HG03521 (cell line): ENCODE results near the gene TAOK3.
"Not testable (repeated sequence)": the region's sequence is repeated elsewhere in the genome, so short reads cannot be mapped to it uniquely, and the experiment has no call there.

Experiments
- ATAC-seq: cut with Tn5 transposase; IDR thresholded peaks from one replicate; pipeline ENCODE4 v1.9.1; 2021; ENCODE audit warnings: mild to moderate bottlenecking, moderate library complexity; ENCODE audit not compliant: unreplicated experiment

TAOK3 gene

GRCh38 chr12:118344829-118345228, 27.9 kb downstream of the TAOK3 start:
- ATAC-seq = no peak

DNA sequence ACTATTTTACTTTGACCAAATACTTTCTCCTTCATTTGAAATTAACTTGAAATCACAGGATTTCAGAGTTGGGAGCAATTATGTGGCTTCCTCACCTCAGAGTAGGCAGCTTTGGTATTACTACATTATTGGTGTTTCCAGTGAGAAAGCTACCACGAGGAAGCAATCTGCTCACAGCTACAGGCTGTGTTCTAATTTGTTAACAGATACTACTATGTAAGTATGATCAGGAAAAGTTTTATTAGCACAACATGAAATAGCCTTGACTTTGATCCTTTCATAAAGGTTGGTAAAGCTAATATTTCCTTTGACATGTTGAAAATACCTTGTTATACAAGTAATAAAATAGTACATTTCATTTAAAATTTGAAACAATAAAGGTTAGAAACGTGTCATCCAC, 30.6 kb downstream of the TAOK3 start:
- no peak for ATAC-seq

GRCh38 chr12:118337194-118337838, 35.4 kb downstream of the TAOK3 start:
- no peak for ATAC-seq

DNA sequence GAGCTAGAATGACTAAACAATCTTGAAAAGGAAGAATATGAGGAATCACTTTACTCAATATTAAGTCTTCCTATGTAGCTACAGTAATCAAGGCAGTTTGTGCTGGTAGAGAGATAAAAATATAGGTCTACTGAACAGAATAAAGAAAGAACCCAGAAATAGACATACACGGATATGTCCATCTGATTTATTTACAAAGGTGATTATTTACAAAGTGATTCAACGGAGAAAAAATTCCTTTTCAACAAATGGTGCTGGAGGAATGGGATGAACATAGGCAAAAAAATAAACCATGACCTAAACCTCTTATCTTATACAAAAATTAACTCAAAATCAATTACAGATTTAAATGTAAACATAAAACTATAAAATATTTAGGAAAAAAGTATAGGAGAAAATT, 36.6 kb downstream of the TAOK3 start:
- ATAC-seq = no peak

DNA sequence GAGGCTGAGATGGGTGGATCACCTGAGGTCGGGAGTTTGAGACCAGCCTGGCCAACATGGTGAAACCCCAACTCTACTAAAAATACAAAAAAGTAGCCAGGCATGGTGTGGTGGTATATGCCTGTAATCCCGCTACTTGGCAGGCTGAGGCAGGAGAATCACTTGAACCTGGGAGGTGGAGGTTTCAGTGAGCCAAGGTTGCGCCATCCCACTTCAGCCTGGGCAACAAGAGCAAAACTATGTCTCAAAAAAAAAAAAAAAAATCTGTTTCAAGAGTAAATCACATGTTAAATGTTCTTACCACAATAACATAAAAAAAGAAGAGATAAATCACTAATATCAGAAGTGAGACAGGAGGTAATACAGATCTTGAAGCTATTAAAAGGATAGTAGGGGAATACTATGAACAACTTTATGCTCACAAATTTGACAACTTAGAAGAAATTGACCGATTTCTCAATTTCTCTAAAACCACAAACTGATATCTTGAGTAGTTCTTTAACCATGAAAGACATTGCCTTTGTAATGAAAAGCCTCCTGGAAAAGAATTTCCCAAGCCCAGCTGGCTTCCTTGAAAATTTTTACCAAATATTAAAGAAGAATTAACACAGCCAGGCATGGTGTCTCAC, 37.7 kb downstream of the TAOK3 start:
- no peak for ATAC-seq

- ATAC-seq = no peak
These were observed 38.5 kb downstream of the TAOK3 start for GRCh38 chr12:118334241-118334640.

GRCh38 chr12:118332511-118332910, 40.2 kb downstream of the TAOK3 start:
- ATAC-seq = no peak

DNA sequence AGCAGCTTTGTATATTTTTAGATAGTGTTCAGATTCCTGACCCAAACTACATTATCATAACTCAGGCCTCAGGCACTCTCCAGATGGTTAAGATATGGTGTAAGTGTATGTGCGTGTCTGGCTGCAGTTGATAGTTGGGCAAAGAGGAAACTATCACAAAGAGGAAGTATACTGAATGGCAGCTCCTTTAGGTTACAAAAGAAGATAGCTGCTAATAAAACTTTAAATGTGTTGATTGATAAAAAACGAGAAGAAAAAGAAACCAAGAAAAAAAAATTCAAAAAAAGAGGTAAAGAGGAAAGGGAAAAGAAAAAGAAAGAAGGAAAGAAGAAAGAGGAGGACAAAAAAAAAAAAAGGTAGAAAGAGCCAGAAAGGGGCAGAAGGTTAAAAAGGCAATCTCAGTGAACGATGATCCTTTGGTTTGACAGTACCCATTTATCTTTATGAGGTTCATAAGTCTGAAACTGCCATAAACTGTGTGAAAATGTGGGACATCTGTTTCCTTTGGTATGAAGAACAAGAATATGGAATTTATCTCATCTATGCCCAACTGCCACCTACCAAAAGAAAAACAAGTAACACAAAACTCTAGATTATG, 42.2 kb downstream of the TAOK3 start:
- peak; percentile 82 for ATAC-seq

DNA sequence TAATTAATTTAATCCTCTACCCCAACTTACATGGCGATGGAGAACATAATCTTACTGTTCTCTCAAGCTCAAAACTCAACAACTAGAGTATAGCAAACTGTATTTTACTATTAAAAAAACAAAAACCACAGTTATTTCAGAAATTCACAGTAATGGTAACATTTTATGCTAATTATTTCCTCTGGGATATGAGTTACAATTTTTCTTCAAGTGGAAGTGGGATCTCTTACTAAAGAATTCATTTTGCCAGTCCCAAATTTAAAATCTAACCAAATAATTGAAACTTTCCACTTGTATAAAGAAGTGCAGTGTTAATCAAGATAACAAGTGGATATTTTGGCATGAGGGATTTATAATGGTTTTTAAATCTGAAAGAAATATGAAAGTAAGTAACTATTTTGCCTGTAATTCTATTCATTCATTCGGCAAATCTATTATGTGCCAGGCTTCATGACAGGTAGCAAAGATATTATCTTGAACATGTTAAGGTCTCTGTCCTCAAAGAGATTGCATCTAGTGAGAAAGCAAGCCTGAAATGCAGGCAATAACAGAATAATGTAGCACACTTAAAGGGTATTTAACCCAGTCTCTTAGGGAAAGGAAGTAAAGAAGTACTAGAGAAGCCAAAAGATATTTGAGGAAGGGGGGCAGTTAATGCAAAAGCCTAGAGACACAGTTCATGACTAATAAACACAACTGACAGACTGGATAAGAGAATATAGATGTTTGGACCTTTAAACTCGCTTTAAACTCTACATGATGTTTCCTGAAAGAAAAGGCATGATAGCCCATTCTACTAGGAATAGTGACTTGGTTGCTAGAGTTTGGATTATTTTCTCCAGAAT, 44.0 kb downstream of the TAOK3 start:
- ATAC-seq = no peak

DNA sequence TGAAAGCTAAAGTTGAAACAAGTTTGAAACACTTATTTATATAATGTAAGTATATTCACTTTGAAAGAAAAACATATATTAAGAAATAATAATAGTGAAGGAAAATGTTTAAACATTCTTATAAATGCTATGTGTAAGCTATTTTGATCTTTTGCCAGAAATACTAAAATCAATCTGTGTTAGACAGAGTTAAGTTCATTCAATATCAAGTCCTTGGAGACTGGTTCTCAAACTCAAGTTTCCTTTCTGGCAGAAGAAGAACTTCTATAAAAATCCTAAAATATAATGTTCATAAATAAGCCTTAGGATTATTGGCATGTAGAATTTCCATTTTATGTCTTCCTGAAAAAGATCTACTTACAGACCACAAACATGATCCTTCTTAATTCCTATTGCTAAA, 45.3 kb downstream of the TAOK3 start:
- no peak for ATAC-seq

GRCh38 chr12:118326991-118327390, 45.7 kb downstream of the TAOK3 start:
- no peak for ATAC-seq

- no peak for ATAC-seq
These were observed 47.6 kb downstream of the TAOK3 start for GRCh38 chr12:118325081-118325480.

- no peak for ATAC-seq
These were observed 53.1 kb downstream of the TAOK3 start for GRCh38 chr12:118319627-118320026.

GRCh38 chr12:118318744-118319143, 54.0 kb downstream of the TAOK3 start:
- no peak for ATAC-seq

GRCh38 chr12:118317729-118318128, 55.0 kb downstream of the TAOK3 start:
- no peak for ATAC-seq

DNA sequence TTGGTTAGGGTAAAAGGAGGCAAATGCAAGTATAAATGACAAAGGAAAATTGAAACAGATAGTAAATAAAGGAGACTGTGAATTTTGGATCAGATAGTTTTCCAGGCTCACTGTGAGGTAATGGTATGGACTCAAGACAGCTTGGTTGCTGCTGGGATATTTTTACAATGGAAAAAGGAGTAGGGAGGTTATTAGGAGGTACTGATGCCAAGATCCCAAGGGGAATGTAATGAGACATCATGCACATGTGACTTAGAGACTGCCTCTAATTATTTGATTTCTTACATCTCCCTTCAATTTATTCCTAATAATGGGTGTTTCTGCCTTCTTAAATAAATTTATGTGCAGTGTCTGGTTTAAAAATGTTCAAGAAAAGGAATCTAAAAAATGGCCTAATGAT, 56.9 kb downstream of the TAOK3 start:
- no peak for ATAC-seq

- peak; percentile 61 for ATAC-seq
These were observed 60.1 kb downstream of the TAOK3 start for GRCh38 chr12:118312578-118312977.

GRCh38 chr12:118311666-118312065, 61.0 kb downstream of the TAOK3 start:
- ATAC-seq = no peak

DNA sequence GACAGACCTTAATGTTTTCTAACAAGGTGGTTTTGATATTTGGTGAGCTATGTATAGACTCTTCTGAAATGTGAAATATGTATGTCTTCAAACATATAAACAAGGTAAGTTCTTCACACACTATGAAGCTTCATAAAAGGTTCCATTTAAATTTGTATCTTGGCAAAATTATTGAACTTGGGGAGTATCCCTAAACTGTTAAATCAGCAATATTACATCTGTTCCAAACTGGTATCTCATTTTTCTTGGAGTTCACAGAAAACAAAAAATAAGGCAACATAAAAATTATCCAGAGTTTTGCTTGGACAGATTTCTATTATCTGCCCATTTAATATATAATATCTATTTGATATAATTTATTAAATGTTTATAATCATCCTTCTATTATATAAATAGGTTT, 62.4 kb downstream of the TAOK3 start:
- no peak for ATAC-seq

DNA sequence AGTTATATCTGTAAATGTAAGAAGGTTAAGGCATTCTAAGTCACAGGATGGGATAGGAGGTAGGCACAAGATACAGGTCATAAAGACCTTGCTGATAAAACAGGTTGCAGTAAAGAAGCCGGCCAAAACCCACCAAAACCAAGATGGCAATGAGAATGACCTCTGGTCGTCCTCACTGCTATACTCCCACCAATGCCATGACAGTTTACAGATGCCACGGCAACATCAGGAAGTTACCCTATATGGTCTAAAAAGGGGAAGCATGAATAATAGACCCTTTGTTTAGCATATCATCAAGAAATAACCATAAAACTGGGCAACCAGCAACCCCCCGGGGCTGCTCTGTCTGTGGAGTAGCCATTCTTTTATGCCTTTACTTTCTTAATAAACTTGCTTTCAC, 64.7 kb downstream of the TAOK3 start:
- ATAC-seq = not testable (repeated sequence)

- ATAC-seq = no peak
These were observed 65.4 kb downstream of the TAOK3 start for GRCh38 chr12:118307069-118307954.
